ENCODE data around the gene FRS3.

DNA sequence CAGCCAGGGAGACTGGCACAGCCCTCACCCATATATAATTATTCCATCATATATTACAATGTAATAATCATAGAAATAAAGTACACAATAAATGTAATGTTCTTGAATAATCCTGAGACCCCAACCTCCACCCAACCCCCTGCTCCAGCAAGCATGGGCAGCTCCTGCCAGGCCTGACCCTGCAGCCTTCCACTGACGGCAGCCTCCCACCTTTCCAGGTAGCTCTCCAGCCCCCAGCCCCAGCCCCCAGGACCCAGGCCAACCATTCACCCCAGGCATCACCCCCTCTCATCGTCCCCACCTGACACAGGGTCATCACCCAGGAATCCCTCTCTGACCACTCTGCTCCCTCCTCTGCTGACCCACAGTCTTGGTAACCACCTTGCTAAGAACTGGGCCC lies 58.9 kb downstream of the FRS3 start:
- TF ChIP-seq, protein P1, sequence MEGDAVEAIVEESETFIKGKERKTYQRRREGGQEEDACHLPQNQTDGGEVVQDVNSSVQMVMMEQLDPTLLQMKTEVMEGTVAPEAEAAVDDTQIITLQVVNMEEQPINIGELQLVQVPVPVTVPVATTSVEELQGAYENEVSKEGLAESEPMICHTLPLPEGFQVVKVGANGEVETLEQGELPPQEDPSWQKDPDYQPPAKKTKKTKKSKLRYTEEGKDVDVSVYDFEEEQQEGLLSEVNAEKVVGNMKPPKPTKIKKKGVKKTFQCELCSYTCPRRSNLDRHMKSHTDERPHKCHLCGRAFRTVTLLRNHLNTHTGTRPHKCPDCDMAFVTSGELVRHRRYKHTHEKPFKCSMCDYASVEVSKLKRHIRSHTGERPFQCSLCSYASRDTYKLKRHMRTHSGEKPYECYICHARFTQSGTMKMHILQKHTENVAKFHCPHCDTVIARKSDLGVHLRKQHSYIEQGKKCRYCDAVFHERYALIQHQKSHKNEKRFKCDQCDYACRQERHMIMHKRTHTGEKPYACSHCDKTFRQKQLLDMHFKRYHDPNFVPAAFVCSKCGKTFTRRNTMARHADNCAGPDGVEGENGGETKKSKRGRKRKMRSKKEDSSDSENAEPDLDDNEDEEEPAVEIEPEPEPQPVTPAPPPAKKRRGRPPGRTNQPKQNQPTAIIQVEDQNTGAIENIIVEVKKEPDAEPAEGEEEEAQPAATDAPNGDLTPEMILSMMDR (IDR thresholded peaks at IDR 0.05) = no peak
- no peak for TF ChIP-seq POLR2A (IDR thresholded peaks at IDR 0.05)
- no peak for TF ChIP-seq POLR2AphosphoS5 (IDR thresholded peaks at IDR 0.05)
